Measurements from ENCODE around the gene VN1R5. TPM values are rescaled to one million over a fixed set of nuclear protein-coding genes. Genes with fewer than 3 reads are reported as not detected.

The VN1R5 gene
- total and polyA plus RNA-seq, 2 of the 13 experiments (the other 11 are each of a cell fraction or from before 2014, with no cell fraction given): not detected

- TF ChIP-seq USF2 (IDR thresholded peaks at IDR 0.05; ENCODE audit: low read depth, low read length) (no peak), USF2 (CRISPR knock-in tag; IDR thresholded peaks at IDR 0.05; ENCODE audit: borderline replicate concordance) (no peak), ZBTB25 (CRISPR knock-in tag; IDR thresholded peaks at IDR 0.05) (no peak), GABPB1 (CRISPR knock-in tag; IDR thresholded peaks at IDR 0.05) (peak; percentile 88), MXI1 (IDR thresholded peaks at IDR 0.05; ENCODE audit: borderline replicate concordance, low read depth, low read length) (peak; percentile 93), NBN (conservative IDR thresholded peaks at IDR 0.05) (no peak), ZNF354B (CRISPR knock-in tag; IDR thresholded peaks at IDR 0.05) (no peak), MIER2 (CRISPR knock-in tag; IDR thresholded peaks at IDR 0.05) (no peak), TFE3 (CRISPR knock-in tag; IDR thresholded peaks at IDR 0.05) (peak; percentile 17; the same call in 1 of the 2 replicates), ZFY (CRISPR knock-in tag; IDR thresholded peaks at IDR 0.05) (peak; percentile 85), KAT2B (IDR thresholded peaks at IDR 0.05; ENCODE audit: borderline replicate concordance, low read depth, low read length) (no peak), ZNF317 (CRISPR knock-in tag; IDR thresholded peaks at IDR 0.05) (no peak), SMARCE1 (IDR thresholded peaks at IDR 0.05; ENCODE audit: borderline replicate concordance) (no peak), REPIN1 (CRISPR knock-in tag; IDR thresholded peaks at IDR 0.05; ENCODE audit: borderline replicate concordance, low read depth) (peak; percentile 54; the same call in 1 of the 2 replicates), MAX (IDR thresholded peaks at IDR 0.05) (peak; percentile 80), ZNF446 (CRISPR knock-in tag; IDR thresholded peaks at IDR 0.05) (peak; percentile 54; the same call in 1 of the 2 replicates), HOXA3 (CRISPR knock-in tag; IDR thresholded peaks at IDR 0.05) (peak; percentile 48; the same call in 1 of the 2 replicates), ZNF451 (CRISPR knock-in tag; IDR thresholded peaks at IDR 0.05) (no peak), ZIK1 (CRISPR knock-in tag; IDR thresholded peaks at IDR 0.05; ENCODE audit: borderline replicate concordance, low read depth) (no peak), SMAD9 (CRISPR knock-in tag; IDR thresholded peaks at IDR 0.05) (no peak), ZNF264 (CRISPR knock-in tag; IDR thresholded peaks at IDR 0.05) (no peak), ZMAT3 (CRISPR knock-in tag; conservative IDR thresholded peaks at IDR 0.05) (no peak), CEBPB (IDR thresholded peaks at IDR 0.05; ENCODE audit: borderline replicate concordance, low read depth, low read length) (no peak), MXD4 (CRISPR knock-in tag; IDR thresholded peaks at IDR 0.05) (peak; percentile 65; the same call in 1 of the 2 replicates)
These were observed 45.3 kb upstream of the VN1R5 start (continued) for GRCh38 chr1:247210376-247211117.
